Thymus (tissue), 11 donors: ENCODE data around the gene WDFY3. TPM values are rescaled to one million over a fixed set of nuclear protein-coding genes. Genes with fewer than 3 reads are reported as not detected.

ENCODE experiments used
- DNase-seq, 9 donors: peaks; one replicate each; pipeline ENCODE4 v3.0.0-alpha.2; 2013; ENCODE audit warnings: low spot score in 9 of 9, low read depth in 6 of 9, missing footprints in 1 of 9
- H3K27ac ChIP-seq, 2 donors: one replicate each; pipeline ENCODE4 v1.5.1; 2013; ENCODE audit warnings: control low read depth in 1 of 2, low read depth in 1 of 2, low read length in 1 of 2, mild to moderate bottlenecking in 1 of 2, moderate library complexity in 1 of 2
- H3K27me3 ChIP-seq, 2 donors: one replicate each; pipeline ENCODE4 v1.5.1; 2013; ENCODE audit warnings: low read length in 1 of 2; ENCODE audit not compliant: control insufficient read depth in 2 of 2, insufficient read depth in 1 of 2
- H3K36me3 ChIP-seq, 2 donors: one replicate each; pipeline ENCODE4 v1.5.1; 2013; ENCODE audit warnings: low read length in 1 of 2, mild to moderate bottlenecking in 1 of 2, moderate library complexity in 1 of 2; ENCODE audit not compliant: control insufficient read depth in 2 of 2, insufficient read depth in 2 of 2
- H3K4me1 ChIP-seq, 2 donors: one replicate each; pipeline ENCODE4 v1.5.1; 2013; ENCODE audit warnings: low read length in 2 of 2; ENCODE audit not compliant: control insufficient read depth in 2 of 2, insufficient read depth in 2 of 2
- H3K4me3 ChIP-seq, 2 donors: one replicate each; pipeline ENCODE4 v1.5.1; 2013; ENCODE audit warnings: low read length in 2 of 2, control low read depth in 1 of 2, mild to moderate bottlenecking in 1 of 2
- H3K9me3 ChIP-seq, 2 donors: one replicate each; pipeline ENCODE4 v1.5.1; 2013; ENCODE audit warnings: low read length in 1 of 2, mild to moderate bottlenecking in 1 of 2; ENCODE audit not compliant: control insufficient read depth in 2 of 2, insufficient read depth in 1 of 2
- WGBS: extraction: QIAGEN DNeasy Blood & Tissue Kit; methylation state at CpG from one replicate; pipeline ENCODE4 v1.1.7; 2013; 5-methylcytosine and 5-hydroxymethylcytosine counted together
- polyA plus RNA-seq: library from polyadenylated mRNA; stranded (reverse); fragments of 200-250 nt; gene quantifications from one replicate; pipeline ENCODE4 v1.2.3, GENCODE V29; 2013
- total RNA-seq: library from RNA; stranded (reverse); fragments of 120-200 nt; gene quantifications from one replicate; pipeline ENCODE4 v1.2.4, GENCODE V29; 2013
- donor health status: healthy.

WDFY3 gene
- total and polyA plus RNA-seq, 2 donors: 4.8 to 8.3 TPM

- Histone ChIP-seq H3K4me1 (no peaks in the 10 kb centered on the region), H3K27ac (no peak overlapping the region), H3K9me3 (peaks cover 0 to 12% of the 10 kb centered on the region in 2 donors), H3K27me3 (no peaks in the 10 kb centered on the region), H3K4me3 (no peak overlapping the region), H3K36me3 (no peaks in the 10 kb centered on the region)
- no peak for DNase-seq
- WGBS: 97% methylated on average over 3 of the region's 3 CpGs
Observed at GRCh38 chr4:84660606-84661005, 305.9 kb downstream of the WDFY3 start.

GRCh38 chr4:84652478-84652877 lies 314.0 kb downstream of the WDFY3 start:
- Histone ChIP-seq H3K9me3 (no peaks in the 10 kb centered on the region), H3K4me1 (no peaks in the 10 kb centered on the region), H3K27ac (no peak overlapping the region), H3K36me3 (no peaks in the 10 kb centered on the region), H3K4me3 (no peak overlapping the region), H3K27me3 (no peaks in the 10 kb centered on the region)
- no peak for DNase-seq
- 97% methylated on average over 4 of the region's 4 CpGs for WGBS

GRCh38 chr4:84651499-84651898 lies 315.0 kb downstream of the WDFY3 start:
- no peak for DNase-seq
- 95% methylated on average over 1 of the region's 1 CpG for WGBS
- Histone ChIP-seq H3K4me1 (no peaks in the 10 kb centered on the region), H3K4me3 (no peak overlapping the region), H3K9me3 (no peaks in the 10 kb centered on the region), H3K36me3 (no peaks in the 10 kb centered on the region), H3K27ac (no peak overlapping the region), H3K27me3 (no peaks in the 10 kb centered on the region)

- Histone ChIP-seq H3K27me3 (no peaks in the 10 kb centered on the region), H3K9me3 (no peaks in the 10 kb centered on the region), H3K27ac (no peak overlapping the region), H3K4me1 (no peaks in the 10 kb centered on the region), H3K4me3 (no peak overlapping the region), H3K36me3 (no peaks in the 10 kb centered on the region)
- 90% methylated on average over 10 of the region's 10 CpGs for WGBS
- no peak for DNase-seq
Observed at GRCh38 chr4:84648863-84649647, 317.4 kb downstream of the WDFY3 start.

- H3K4me3 ChIP-seq: no peak overlapping the region
- DNase-seq: no peak
- H3K36me3 ChIP-seq: no peaks in the 10 kb centered on the region
- H3K27ac ChIP-seq: no peak overlapping the region
- 87% methylated on average over 1 of the region's 1 CpG for WGBS
- H3K9me3 ChIP-seq: no peaks in the 10 kb centered on the region
- no peaks in the 10 kb centered on the region for H3K4me1 ChIP-seq
- H3K27me3 ChIP-seq: no peaks in the 10 kb centered on the region
Observed at GRCh38 chr4:84648178-84648577, 318.3 kb downstream of the WDFY3 start.

DNA sequence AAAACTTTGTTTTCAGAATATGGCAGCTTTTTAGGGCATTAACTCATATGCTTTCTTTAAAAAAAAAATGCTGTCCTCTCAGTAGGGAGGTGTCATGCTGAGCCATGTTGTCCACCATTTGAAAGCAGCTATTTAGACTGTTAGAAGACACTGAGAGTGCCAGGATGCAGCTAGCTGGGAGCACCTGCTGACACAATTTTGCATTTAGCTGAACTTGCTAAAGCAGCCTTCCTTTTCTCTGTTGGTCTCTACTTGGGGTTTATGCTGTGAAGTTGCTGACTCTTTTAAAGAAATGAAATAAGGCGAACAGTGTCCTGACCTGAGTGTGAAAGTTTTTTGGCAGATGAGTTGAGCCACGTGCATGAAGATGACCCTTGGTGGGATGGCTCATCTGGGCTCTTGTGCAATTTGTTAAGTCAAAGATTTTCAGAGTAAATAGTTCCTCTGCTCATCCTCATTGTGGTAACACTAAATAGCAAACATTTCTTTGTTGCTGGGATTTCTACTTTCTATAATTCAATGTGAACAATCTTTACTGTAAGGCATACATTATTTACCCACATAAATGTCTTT lies 319.1 kb downstream of the WDFY3 start:
- Histone ChIP-seq H3K9me3 (no peaks in the 10 kb centered on the region), H3K4me1 (no peaks in the 10 kb centered on the region), H3K27me3 (no peaks in the 10 kb centered on the region), H3K36me3 (no peaks in the 10 kb centered on the region), H3K27ac (no peak overlapping the region), H3K4me3 (no peak overlapping the region)
- DNase-seq: no peak
- WGBS: 90% methylated on average over 2 of the region's 2 CpGs

DNA sequence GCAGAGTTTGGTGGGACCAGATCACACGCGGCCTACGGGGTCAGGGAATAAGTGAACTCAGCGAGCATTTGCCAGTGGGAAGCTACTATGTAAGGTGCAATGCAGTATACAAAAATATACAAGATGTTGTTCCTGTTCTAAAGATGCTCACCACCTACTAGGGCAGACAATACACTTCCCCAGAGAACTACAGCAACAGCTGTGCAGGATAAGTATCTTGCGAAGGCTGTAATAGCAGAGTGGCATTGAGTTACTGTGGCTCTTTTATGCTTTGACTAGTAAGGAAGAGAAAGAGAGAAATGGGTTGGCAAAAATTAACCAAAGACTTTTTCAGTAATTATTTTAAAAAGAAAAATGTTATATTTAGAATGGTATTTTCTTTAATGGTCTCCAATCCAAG lies 322.4 kb downstream of the WDFY3 start:
- WGBS: 98% methylated on average over 5 of the region's 5 CpGs
- DNase-seq: no peak
- no peaks in the 10 kb centered on the region for H3K36me3 ChIP-seq

DNA sequence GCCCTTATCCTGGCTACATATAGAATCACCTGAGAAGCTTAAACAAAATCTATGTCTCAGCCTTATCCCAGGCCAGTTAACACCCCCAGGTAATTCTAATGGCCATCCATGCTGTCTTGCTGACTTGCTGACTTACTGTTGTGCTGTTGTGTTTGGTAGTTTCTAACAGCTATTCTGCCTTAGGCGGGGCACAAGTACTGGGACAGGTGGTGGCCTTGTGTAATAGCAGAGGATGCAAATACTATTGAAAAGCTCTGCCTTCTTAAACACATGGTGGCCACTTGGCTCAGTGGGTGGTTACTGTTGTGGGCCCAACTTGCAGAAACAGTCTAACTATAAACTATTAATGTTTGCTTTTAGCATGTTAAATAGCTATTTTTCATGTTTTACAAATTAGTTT lies 327.3 kb downstream of the WDFY3 start:
- 96% methylated on average over 1 of the region's 1 CpG for WGBS

More for the DNA sequence above, 322.4 kb downstream of the WDFY3 start:
- Histone ChIP-seq H3K27ac (no peak overlapping the region), H3K27me3 (no peaks in the 10 kb centered on the region), H3K9me3 (no peaks in the 10 kb centered on the region), H3K4me1 (no peaks in the 10 kb centered on the region), H3K4me3 (no peak overlapping the region)

GRCh38 chr4:84638092-84638491 lies 328.4 kb downstream of the WDFY3 start:
- Histone ChIP-seq H3K36me3 (no peaks in the 10 kb centered on the region), H3K27ac (no peak overlapping the region), H3K9me3 (no peaks in the 10 kb centered on the region), H3K4me3 (no peak overlapping the region), H3K4me1 (no peaks in the 10 kb centered on the region), H3K27me3 (no peaks in the 10 kb centered on the region)
- no peak for DNase-seq

More for the DNA sequence above, 327.3 kb downstream of the WDFY3 start:
- H3K36me3 ChIP-seq: no peaks in the 10 kb centered on the region
- no peaks in the 10 kb centered on the region for H3K27me3 ChIP-seq
- no peaks in the 10 kb centered on the region for H3K4me1 ChIP-seq
- no peak overlapping the region for H3K4me3 ChIP-seq
- H3K9me3 ChIP-seq: no peaks in the 10 kb centered on the region
- DNase-seq: no peak
- H3K27ac ChIP-seq: no peak overlapping the region
